ENCODE results near the gene MIGA1.
"Not testable (repeated sequence)": the region's sequence is repeated elsewhere in the genome, so short reads cannot be mapped to it uniquely, and the experiment has no call there.

MIGA1 gene

DNA sequence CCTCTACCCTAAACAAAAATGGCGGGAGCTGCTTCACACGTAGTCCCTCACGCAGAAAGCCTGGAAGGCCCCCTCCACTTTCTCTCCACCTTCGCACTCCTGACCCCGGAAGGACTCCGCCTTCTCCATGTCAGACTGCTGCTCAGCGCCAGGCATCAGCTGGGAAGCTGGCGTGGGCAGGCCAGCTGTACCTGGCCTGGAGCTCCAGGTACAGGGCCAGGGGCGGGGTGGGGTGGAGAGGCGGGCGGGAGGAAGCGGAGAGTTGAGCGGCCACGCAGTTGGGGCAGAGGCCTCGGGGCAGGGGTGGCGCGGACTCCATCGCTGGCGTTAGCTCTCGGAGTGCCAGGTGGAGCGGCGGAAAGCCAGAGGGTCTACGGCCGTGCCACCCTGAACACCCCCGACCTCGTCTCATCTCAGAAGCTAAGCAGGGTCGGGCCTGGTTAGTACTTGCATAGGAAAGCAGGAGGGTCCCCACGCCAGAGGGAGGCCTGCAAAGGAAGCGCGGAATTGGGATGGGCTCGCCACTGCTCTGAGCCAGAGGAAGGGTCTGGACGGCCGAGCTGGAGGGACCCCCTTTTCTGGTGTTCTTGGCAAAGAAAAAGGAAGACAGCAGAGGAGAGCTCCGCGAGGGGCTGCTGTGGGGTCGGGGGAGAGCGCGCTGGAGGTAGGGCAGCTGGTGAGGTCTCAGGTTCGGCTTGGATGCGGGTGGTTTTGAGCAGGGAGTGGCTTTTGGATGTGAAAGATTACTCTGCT is at the start of gene MIGA1:
TSS of gene MIGA1 (plus strand) at position 121 of the 753 bp plus-strand sequence. CDS start 3,604 bp downstream, outside the sequence.
- DNase-seq, result peak; percentile 82

DNA sequence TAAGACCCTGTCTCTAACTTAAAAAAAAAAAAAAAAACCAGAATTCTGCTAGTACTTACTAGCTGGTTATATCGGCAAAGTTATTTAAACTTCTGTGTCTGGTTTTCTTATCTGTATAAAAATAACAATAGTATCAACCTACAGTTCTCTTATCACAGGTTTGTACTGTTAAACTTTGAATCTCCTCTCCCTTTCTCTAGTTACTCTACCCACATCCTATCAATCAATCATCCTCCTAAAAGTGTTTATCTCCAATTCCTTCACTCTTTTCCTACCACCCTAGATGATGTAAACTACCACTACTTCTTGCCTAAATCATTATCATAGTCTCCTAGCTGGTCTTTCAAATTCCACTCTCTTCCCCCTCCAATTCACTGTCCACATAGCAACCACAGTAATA is 47.4 kb upstream of the MIGA1 start:
- DNase-seq, result no peak

- no peak for DNase-seq
These were observed 40.2 kb upstream of the MIGA1 start for GRCh38 chr1:77739235-77739634.

DNA sequence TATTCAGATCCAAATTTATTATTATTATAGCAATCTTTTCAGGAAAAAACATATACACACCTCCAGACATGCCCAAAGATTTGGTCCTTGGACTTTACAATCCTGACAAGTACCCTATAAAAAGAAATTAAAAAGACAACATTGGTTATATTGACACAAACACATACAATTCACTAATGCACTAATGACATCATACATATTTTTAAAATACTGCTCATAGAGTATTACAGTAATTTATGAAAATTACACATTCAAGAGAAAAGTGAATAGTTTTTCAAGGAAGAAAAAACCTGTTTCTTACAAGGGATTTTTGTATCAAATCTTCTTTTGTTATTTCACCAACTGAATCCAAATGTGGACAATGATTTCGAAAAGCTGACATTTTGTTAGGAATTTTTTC is 38.1 kb upstream of the MIGA1 start:
- no peak for DNase-seq

GRCh38 chr1:77742011-77742555 is 37.4 kb upstream of the MIGA1 start:
- DNase-seq, result no peak

DNA sequence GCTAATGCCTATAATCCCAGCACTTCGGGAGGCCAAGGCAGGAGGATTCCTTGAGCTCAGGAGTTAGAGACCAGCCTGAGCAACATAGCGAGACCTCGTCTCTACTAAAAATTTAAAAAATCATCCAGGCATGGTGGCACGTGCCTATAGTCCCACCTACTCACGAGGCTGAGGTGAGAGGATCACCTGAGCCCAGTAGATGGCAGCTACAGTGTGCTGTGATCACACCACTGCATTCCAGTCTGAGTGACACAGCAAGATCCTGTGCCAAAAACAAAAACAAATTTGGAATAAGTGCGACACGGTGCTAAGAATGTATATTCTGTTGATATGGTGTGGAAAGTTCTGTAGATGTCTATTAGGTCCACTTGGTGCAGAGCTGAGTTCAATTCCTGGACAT is 34.9 kb upstream of the MIGA1 start:
- no peak for DNase-seq

- DNase-seq, result not testable (repeated sequence)
These were observed 30.0 kb upstream of the MIGA1 start for GRCh38 chr1:77749489-77749888.

DNA sequence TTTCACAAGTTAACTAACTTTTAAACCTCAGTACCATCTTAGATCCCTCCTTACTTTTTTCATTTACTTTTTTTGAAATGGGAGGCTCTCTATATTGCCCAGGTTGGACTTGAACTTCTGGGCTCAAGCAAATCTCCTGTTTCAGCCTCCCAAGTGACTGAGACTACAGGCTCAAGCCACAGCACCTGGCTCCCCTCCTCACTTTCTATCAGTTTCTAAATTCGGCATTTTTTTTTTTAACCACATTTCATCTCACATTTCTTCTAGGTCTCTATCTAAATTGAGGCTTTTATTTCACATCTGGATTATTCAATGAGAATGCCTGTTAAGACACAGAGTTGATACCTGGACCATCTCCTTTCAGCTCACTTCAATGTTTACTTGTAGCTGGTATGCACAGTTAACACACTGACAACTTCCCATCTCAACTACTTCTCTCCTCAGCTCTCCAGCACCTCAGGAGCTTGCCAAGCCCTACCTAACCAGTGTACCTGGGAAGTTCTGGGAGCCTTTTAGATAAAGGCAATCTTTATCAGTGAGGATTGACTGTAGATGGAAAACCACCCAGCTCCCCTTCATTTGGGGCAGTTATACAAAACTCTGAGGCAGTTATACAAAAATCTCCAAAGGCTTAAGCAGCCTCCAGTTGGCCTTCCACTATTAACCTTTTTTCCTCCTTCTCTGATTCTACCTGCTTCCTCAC is 23.2 kb upstream of the MIGA1 start:
- DNase-seq, result no peak

DNA sequence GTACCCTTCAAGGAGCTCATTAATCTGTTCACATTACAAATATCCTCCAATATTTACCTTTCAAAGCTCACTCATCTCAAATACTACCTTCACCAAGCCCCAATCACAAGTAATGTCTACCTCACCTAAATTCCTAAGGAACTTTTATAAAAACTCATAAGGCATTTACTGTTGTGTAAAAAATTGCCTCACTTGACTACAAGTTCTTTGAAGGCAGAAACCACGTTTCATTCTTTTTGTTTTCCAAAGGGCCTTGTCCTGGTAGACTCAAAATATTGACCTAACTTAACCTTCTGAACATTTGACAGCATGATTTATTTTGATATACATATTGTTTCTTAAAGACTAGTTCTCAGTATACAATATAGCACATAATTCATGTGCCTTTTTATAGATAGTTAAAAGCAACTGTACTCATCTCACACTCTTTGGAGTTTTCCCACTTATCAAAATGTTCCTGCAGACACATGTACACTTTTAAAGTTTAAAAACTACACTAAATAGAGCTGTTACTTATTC is 22.3 kb upstream of the MIGA1 start:
- no peak for DNase-seq

- DNase-seq, result no peak
These were observed 21.8 kb upstream of the MIGA1 start for GRCh38 chr1:77757603-77758002.

- peak; percentile 76 for DNase-seq
These were observed 20.1 kb upstream of the MIGA1 start, which contains the start of gene USP33 for GRCh38 chr1:77759071-77760028. USP33 (minus strand) TSS chr1:77759852; CDS start chr1:77741697, 18,155 bp downstream.

- no peak for DNase-seq
These were observed 17.4 kb upstream of the MIGA1 start for GRCh38 chr1:77762072-77762476.

- no peak for DNase-seq
These were observed 11.4 kb upstream of the MIGA1 start for GRCh38 chr1:77768006-77768405.

- no peak for DNase-seq
These were observed 3.3 kb upstream of the MIGA1 start for GRCh38 chr1:77776007-77776700.

GRCh38 chr1:77781683-77782082 is 2.2 kb downstream of the MIGA1 start:
- DNase-seq, result no peak

DNA sequence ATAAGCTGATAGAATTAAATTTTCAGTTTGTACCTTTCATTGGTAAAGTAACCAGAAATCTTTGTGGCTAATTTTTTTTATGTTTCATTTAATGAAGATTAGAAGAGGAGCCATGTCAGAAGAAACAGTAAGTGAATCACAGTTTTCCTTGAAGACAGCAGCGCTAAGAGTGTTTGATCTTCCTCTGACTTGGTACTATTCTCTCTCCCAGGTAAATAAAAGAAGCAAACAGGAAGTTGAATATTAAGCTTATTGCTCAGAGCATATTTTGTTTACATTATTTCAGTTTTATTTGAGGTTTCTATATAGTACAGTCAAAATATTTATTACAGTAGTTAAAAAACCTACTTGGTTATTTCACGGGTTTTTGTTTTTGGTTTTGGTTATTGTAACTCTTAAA is 3.7 kb downstream of the MIGA1 start:
- DNase-seq, result no peak

GRCh38 chr1:77786093-77786741 is 6.8 kb downstream of the MIGA1 start:
- DNase-seq, result not testable (repeated sequence)

- DNase-seq, result no peak
These were observed 15.1 kb downstream of the MIGA1 start for GRCh38 chr1:77794550-77794949.

- DNase-seq, result no peak
These were observed 17.4 kb downstream of the MIGA1 start for GRCh38 chr1:77796695-77797405.

- DNase-seq, result no peak
These were observed 18.5 kb downstream of the MIGA1 start for GRCh38 chr1:77797991-77798390.

DNA sequence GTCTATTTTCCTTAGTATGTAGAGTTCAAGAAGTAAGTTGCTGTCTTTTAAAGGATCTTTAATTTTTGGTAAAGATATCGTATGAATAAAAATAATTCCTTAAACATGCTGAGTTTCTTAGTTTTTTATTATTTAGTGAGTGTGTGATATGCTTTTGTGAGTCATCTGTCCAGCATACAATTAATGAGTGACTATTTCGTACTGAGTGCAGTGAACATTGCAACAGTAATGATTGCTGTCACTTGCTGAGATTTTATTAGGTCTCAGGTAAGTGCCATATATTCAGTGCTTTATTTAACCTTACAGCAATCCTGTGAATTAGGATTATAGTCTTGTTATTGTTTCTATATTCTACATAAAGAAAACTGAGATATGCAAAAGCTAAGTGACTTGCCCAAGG is 22.6 kb downstream of the MIGA1 start:
- DNase-seq, result no peak
